ENCODE results near the gene GPC3.

DNA sequence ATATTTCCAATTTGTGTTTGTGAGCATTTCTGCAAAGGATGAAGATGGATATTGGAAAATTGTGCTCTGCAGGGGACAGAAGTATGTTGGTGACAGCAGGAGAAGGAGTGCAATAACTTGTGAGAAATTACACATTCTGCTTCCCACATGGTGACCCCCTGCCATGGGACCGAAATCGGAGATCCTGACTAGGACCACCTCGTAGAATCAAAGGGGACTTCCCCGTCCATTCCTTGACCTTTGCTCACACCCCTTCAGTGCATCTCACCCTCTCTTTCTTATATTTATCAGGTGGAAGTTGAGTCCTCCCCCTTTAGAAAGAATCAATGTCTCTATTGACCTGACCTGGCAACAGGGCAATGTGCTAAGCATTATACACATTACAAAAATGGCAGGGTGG lies 451.2 kb downstream of the GPC3 start:
- no peak for TF ChIP-seq CTCF (IDR thresholded peaks at IDR 0.05)
- TF ChIP-seq POLR2AphosphoS5 (IDR thresholded peaks at IDR 0.05) = no peak
